DOHH2 (cell line): ENCODE results near the gene FOXA3.

Experiments used
- H3F3A ChIP-seq: fragments of 200-600 bp; sonication (generic), shearing (Covaris generic); 2 replicates; pipeline ENCODE4 v1.6.0; 2016; ENCODE audit warnings: antibody characterized with exemption, mild to moderate bottlenecking; ENCODE audit not compliant: control insufficient read depth, insufficient read depth
- H3K27ac ChIP-seq: fragments of 200-600 bp; sonication (generic); 2 replicates; pipeline ENCODE4 v1.5.1; 2014; ENCODE audit warnings: low read depth, mild to moderate bottlenecking, low read length, moderate library complexity
- H3K27me3 ChIP-seq: fragments of 200-600 bp; sonication (generic); 2 replicates; pipeline ENCODE4 v1.6.1; 2014; ENCODE audit warnings: mild to moderate bottlenecking, low read length, mixed read lengths; ENCODE audit not compliant: control insufficient read depth
- H3K36me3 ChIP-seq: fragments of 200-600 bp; sonication (generic); 2 replicates; pipeline ENCODE4 v1.6.1; 2014; ENCODE audit warnings: mild to moderate bottlenecking, low read length, moderate library complexity, mixed read lengths; ENCODE audit not compliant: control insufficient read depth
- H3K4me1 ChIP-seq: fragments of 200-600 bp; sonication (generic); 2 replicates; pipeline ENCODE4 v1.6.1; 2014; ENCODE audit warnings: mild to moderate bottlenecking, low read length, mixed read lengths; ENCODE audit not compliant: control insufficient read depth
- H3K4me2 ChIP-seq: fragments of 200-600 bp; sonication (generic); 2 replicates; pipeline ENCODE4 v1.6.0; 2014; ENCODE audit warnings: mild to moderate bottlenecking, low read length, moderate library complexity
- H3K4me3 ChIP-seq: fragments of 200-600 bp; sonication (generic); 2 replicates; pipeline ENCODE4 v1.5.1; 2014; ENCODE audit warnings: mild to moderate bottlenecking, low read length, mixed read lengths
- H3K79me2 ChIP-seq: fragments of 200-600 bp; sonication (generic); 2 replicates; pipeline ENCODE4 v1.6.1; 2014; ENCODE audit warnings: mild to moderate bottlenecking, low read length, mixed read lengths; ENCODE audit not compliant: control insufficient read depth
- H3K9me2 ChIP-seq: fragments of 200-600 bp; sonication (generic); replicated peaks from 2 replicates; pipeline ENCODE4 v1.6.1; 2014; ENCODE audit warnings: mild to moderate bottlenecking, low read length, mixed read lengths; ENCODE audit not compliant: control insufficient read depth
- H3K9me3 ChIP-seq: fragments of 200-600 bp; sonication (generic); 2 replicates; pipeline ENCODE4 v1.6.1; 2014; ENCODE audit warnings: antibody characterized with exemption, low read length, mixed read lengths; ENCODE audit not compliant: control insufficient read depth, insufficient read depth
- H4K20me1 ChIP-seq: fragments of 200-600 bp; sonication (generic); 2 replicates; pipeline ENCODE4 v1.6.0; 2014; ENCODE audit warnings: low read depth, mild to moderate bottlenecking, antibody characterized with exemption, low read length, moderate library complexity; ENCODE audit not compliant: control insufficient read depth, insufficient read depth
- EZH2phosphoT487 ChIP-seq: fragments of 200-600 bp; sonication (generic); IDR thresholded peaks from 2 replicates; pipeline ENCODE4 v1.6.1; 2017; ENCODE audit warnings: borderline replicate concordance, mild to moderate bottlenecking, antibody characterized with exemption, low read length, moderate library complexity, mixed read lengths
- TF ChIP-seq, protein P1 (sequence below): fragments of 200-600 bp; sonication (generic); IDR thresholded peaks from one replicate; pipeline ENCODE4 v1.5.1; 2014; ENCODE audit warnings: antibody characterized with exemption, mild to moderate bottlenecking, low read depth, low read length; ENCODE audit not compliant: poor library complexity, severe bottlenecking

The FOXA3 gene

DNA sequence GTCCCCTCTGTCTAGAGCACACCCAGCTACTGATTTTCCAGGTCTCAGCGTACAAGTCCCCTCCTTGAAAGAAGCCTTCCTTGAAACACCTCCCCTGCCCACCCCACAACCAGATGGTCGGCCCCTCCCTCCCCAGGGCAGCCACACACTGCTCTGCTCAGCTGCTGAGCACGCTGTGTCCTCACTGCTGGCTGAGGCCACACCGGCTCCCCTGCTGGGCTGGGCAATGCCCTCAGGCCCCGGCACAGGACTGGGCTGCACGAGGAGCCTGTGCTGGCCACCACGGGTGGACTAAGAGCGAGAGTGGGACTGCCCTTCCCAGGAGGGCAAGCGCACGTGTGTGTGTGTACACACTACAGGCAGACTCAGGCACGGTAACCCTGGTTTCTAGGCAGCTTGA lies 37.2 kb upstream of the FOXA3 start:
- H4K20me1 ChIP-seq = no peaks in the 10 kb centered on the region
- H3K4me1 ChIP-seq = no peaks in the 10 kb centered on the region
- TF ChIP-seq, protein P1, sequence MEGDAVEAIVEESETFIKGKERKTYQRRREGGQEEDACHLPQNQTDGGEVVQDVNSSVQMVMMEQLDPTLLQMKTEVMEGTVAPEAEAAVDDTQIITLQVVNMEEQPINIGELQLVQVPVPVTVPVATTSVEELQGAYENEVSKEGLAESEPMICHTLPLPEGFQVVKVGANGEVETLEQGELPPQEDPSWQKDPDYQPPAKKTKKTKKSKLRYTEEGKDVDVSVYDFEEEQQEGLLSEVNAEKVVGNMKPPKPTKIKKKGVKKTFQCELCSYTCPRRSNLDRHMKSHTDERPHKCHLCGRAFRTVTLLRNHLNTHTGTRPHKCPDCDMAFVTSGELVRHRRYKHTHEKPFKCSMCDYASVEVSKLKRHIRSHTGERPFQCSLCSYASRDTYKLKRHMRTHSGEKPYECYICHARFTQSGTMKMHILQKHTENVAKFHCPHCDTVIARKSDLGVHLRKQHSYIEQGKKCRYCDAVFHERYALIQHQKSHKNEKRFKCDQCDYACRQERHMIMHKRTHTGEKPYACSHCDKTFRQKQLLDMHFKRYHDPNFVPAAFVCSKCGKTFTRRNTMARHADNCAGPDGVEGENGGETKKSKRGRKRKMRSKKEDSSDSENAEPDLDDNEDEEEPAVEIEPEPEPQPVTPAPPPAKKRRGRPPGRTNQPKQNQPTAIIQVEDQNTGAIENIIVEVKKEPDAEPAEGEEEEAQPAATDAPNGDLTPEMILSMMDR = no peak
- TF ChIP-seq EZH2phosphoT487 = no peak
- H3K9me2 ChIP-seq = no peaks in the 10 kb centered on the region
- H3K27me3 ChIP-seq = no peaks in the 10 kb centered on the region
- H3K79me2 ChIP-seq = no peaks in the 10 kb centered on the region
- no peak overlapping the region for H3K4me3 ChIP-seq
- no peak overlapping the region for H3K4me2 ChIP-seq
- H3K9me3 ChIP-seq = no peaks in the 10 kb centered on the region
- peaks cover 90% of the 10 kb centered on the region for H3K36me3 ChIP-seq
- no peaks in the 10 kb centered on the region for H3F3A ChIP-seq
- no peak overlapping the region for H3K27ac ChIP-seq

DNA sequence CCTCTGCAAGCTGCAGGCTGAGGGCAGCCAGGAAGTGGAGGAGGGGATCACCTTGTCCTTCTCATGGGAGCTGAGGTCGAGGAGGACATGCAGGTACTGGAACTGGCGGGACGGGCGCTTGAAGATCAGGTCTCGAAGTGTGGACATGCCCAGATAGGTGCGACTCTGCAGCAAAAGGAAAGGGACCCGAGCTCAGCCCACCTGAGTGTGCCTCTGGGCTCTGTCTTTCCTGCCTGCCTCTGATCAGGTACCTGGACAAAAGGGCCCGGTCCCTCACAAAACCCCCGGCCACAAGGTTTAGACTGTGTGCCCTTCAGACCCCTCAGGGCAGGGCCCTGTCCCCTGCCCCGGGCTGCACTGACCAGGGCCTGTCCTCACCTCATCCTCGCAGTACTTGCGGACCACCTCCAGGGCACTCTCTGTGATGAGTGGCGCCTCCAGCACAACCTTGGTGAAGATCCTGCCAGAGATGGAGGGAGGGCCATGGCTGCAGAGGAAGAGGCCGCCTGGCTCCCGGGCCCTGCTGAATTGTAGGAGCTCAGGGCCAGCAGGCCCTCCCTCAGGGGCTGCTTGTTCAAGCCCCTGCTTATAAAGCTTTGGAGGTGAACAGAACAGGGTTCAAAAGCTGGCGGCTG lies 36.5 kb upstream of the FOXA3 start:
- Histone ChIP-seq H4K20me1 (no peaks in the 10 kb centered on the region), H3K4me2 (no peak overlapping the region), H3K4me3 (no peak overlapping the region), H3K9me3 (no peaks in the 10 kb centered on the region), H3K27me3 (no peaks in the 10 kb centered on the region), H3K9me2 (no peaks in the 10 kb centered on the region), H3K27ac (no peak overlapping the region), H3F3A (no peaks in the 10 kb centered on the region), H3K36me3 (peaks cover 93% of the 10 kb centered on the region), H3K79me2 (no peaks in the 10 kb centered on the region), H3K4me1 (no peaks in the 10 kb centered on the region)
- no peak for TF ChIP-seq EZH2phosphoT487
- TF ChIP-seq, protein P1 = no peak

DNA sequence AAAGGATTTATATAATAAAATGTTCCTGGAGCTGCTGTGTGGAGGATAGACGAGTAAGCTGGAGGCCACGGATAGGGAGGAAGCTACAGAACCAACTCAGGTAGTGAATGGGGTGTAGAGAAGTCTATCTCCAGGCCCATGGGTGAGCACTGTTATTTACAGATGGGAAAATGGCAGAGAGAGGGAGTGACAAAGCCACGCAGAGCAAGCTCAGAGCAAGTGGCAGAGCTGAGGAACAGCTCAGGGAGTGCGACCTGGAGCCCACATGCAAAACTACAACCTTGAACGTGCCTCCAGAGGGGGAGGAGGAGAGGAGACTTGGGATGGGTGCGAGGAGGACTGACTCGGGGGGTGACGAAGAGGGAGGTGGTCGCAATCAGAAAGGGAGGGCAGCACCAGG lies 35.6 kb upstream of the FOXA3 start:
- Histone ChIP-seq H3K79me2 (no peaks in the 10 kb centered on the region), H3K4me3 (no peak overlapping the region), H3K36me3 (peaks cover 84% of the 10 kb centered on the region), H3K9me2 (no peaks in the 10 kb centered on the region), H3K27ac (no peak overlapping the region), H3K4me1 (no peaks in the 10 kb centered on the region), H3K4me2 (no peak overlapping the region), H3F3A (no peaks in the 10 kb centered on the region), H4K20me1 (no peaks in the 10 kb centered on the region), H3K9me3 (no peaks in the 10 kb centered on the region), H3K27me3 (no peaks in the 10 kb centered on the region)
- TF ChIP-seq, protein P1 = no peak
- TF ChIP-seq EZH2phosphoT487 = no peak
